T-helper 1 cell treated with Interleukin-12 subunit alpha and Interleukin-12 subunit beta and Interleukin-4 antibody, amounts not matched to agents 30 μg/mL and 1 μg/mL, for 36 hours (primary cell): Measurements from ENCODE around the gene PLCD1.
A peak's percentile ranks its signal among the peaks of the same experiment; 100 is the strongest.

Experiments
- H3K27ac Mint-ChIP-seq: one replicate; pipeline ENCODE4 v1.8.0; 2021; ENCODE audit warnings: mild to moderate bottlenecking, mixed read lengths
- H3K27me3 Mint-ChIP-seq: one replicate; pipeline ENCODE4 v1.8.0; 2021; ENCODE audit warnings: low read depth, mixed read lengths
- H3K36me3 Mint-ChIP-seq: one replicate; pipeline ENCODE4 v1.8.0; 2021; ENCODE audit warnings: low read depth, mixed read lengths
- H3K4me1 Mint-ChIP-seq: one replicate; pipeline ENCODE4 v1.8.0; 2021; ENCODE audit warnings: low read depth, mixed read lengths
- H3K4me3 Mint-ChIP-seq: one replicate; pipeline ENCODE4 v1.8.0; 2021; ENCODE audit warnings: mild to moderate bottlenecking, moderate library complexity, mixed read lengths
- H3K9me3 Mint-ChIP-seq: one replicate; pipeline ENCODE4 v1.8.0; 2021; ENCODE audit warnings: mixed read lengths

Gene PLCD1

GRCh38 chr3:38016847-38017444 lies 12.5 kb downstream of the PLCD1 start:
- Mint-ChIP-seq H3K9me3 (no peaks in the 10 kb centered on the region), H3K27me3 (no peaks in the 10 kb centered on the region), H3K4me1 (peaks cover 5% of the 10 kb centered on the region), H3K4me3 (no peak overlapping the region), H3K36me3 (peaks cover 33% of the 10 kb centered on the region), H3K27ac (no peak overlapping the region)

- Mint-ChIP-seq H3K4me1 (peaks cover 4% of the 10 kb centered on the region), H3K4me3 (no peak overlapping the region), H3K27me3 (no peaks in the 10 kb centered on the region), H3K27ac (no peak overlapping the region), H3K36me3 (peaks cover 33% of the 10 kb centered on the region), H3K9me3 (no peaks in the 10 kb centered on the region)
Measured at GRCh38 chr3:38016410-38016809, 13.0 kb downstream of the PLCD1 start.

- Mint-ChIP-seq H3K36me3 (peaks cover 33% of the 10 kb centered on the region), H3K4me3 (no peak overlapping the region), H3K4me1 (peaks cover 4% of the 10 kb centered on the region), H3K27me3 (no peaks in the 10 kb centered on the region), H3K27ac (no peak overlapping the region), H3K9me3 (no peaks in the 10 kb centered on the region)
Measured at GRCh38 chr3:38015984-38016383, 13.5 kb downstream of the PLCD1 start.

- peaks cover 3% of the 10 kb centered on the region for H3K4me1 Mint-ChIP-seq
- no peak overlapping the region for H3K4me3 Mint-ChIP-seq
- peaks cover 33% of the 10 kb centered on the region for H3K36me3 Mint-ChIP-seq
- H3K27ac Mint-ChIP-seq, result no peak overlapping the region
- H3K27me3 Mint-ChIP-seq, result no peaks in the 10 kb centered on the region
- H3K9me3 Mint-ChIP-seq, result no peaks in the 10 kb centered on the region
Measured at GRCh38 chr3:38015485-38015884, 14.0 kb downstream of the PLCD1 start.

- no peak overlapping the region for H3K4me3 Mint-ChIP-seq
- no peak overlapping the region for H3K27ac Mint-ChIP-seq
- H3K4me1 Mint-ChIP-seq, result no peaks in the 10 kb centered on the region
- H3K9me3 Mint-ChIP-seq, result no peaks in the 10 kb centered on the region
- peaks cover 14% of the 10 kb centered on the region for H3K36me3 Mint-ChIP-seq
- H3K27me3 Mint-ChIP-seq, result no peaks in the 10 kb centered on the region
Measured at GRCh38 chr3:38011111-38011510, 18.3 kb downstream of the PLCD1 start.

- no peaks in the 10 kb centered on the region for H3K9me3 Mint-ChIP-seq
- H3K27ac Mint-ChIP-seq, result no peak overlapping the region
- no peak overlapping the region for H3K4me3 Mint-ChIP-seq
- no peaks in the 10 kb centered on the region for H3K27me3 Mint-ChIP-seq
- H3K36me3 Mint-ChIP-seq, result peaks cover 12% of the 10 kb centered on the region
- no peaks in the 10 kb centered on the region for H3K4me1 Mint-ChIP-seq
Measured at GRCh38 chr3:38009807-38010591, 19.4 kb downstream of the PLCD1 start.

GRCh38 chr3:38008971-38009580 lies 20.4 kb downstream of the PLCD1 start:
- H3K36me3 Mint-ChIP-seq, result peaks cover 4% of the 10 kb centered on the region
- no peaks in the 10 kb centered on the region for H3K27me3 Mint-ChIP-seq
- no peaks in the 10 kb centered on the region for H3K9me3 Mint-ChIP-seq
- peak overlapping the region; percentile 41 for H3K27ac Mint-ChIP-seq
- peaks cover 5% of the 10 kb centered on the region for H3K4me1 Mint-ChIP-seq
- no peak overlapping the region for H3K4me3 Mint-ChIP-seq

- no peak overlapping the region for H3K27ac Mint-ChIP-seq
- H3K27me3 Mint-ChIP-seq, result no peaks in the 10 kb centered on the region
- no peak overlapping the region for H3K4me3 Mint-ChIP-seq
- H3K9me3 Mint-ChIP-seq, result no peaks in the 10 kb centered on the region
- peaks cover 7% of the 10 kb centered on the region for H3K4me1 Mint-ChIP-seq
- H3K36me3 Mint-ChIP-seq, result peaks cover 4% of the 10 kb centered on the region
Measured at GRCh38 chr3:38008191-38008701, 21.2 kb downstream of the PLCD1 start.

GRCh38 chr3:38007754-38008090 lies 21.7 kb downstream of the PLCD1 start:
- Mint-ChIP-seq H3K36me3 (peaks cover 6% of the 10 kb centered on the region), H3K9me3 (no peaks in the 10 kb centered on the region), H3K4me1 (peaks cover 7% of the 10 kb centered on the region), H3K27me3 (no peaks in the 10 kb centered on the region), H3K4me3 (no peak overlapping the region), H3K27ac (no peak overlapping the region)

GRCh38 chr3:38006445-38006995 lies 22.9 kb downstream of the PLCD1 start:
- no peak overlapping the region for H3K27ac Mint-ChIP-seq
- H3K36me3 Mint-ChIP-seq, result peaks cover 6% of the 10 kb centered on the region
- H3K4me1 Mint-ChIP-seq, result peaks cover 7% of the 10 kb centered on the region
- H3K4me3 Mint-ChIP-seq, result no peak overlapping the region
- no peaks in the 10 kb centered on the region for H3K9me3 Mint-ChIP-seq
- no peaks in the 10 kb centered on the region for H3K27me3 Mint-ChIP-seq

GRCh38 chr3:38006031-38006430 lies 23.4 kb downstream of the PLCD1 start:
- Mint-ChIP-seq H3K4me3 (no peak overlapping the region), H3K4me1 (peaks cover 7% of the 10 kb centered on the region), H3K27me3 (no peaks in the 10 kb centered on the region), H3K36me3 (peaks cover 6% of the 10 kb centered on the region), H3K9me3 (no peaks in the 10 kb centered on the region), H3K27ac (no peak overlapping the region)

GRCh38 chr3:38005076-38006020 lies 24.1 kb downstream of the PLCD1 start:
- Mint-ChIP-seq H3K4me1 (peaks cover 7% of the 10 kb centered on the region), H3K9me3 (no peaks in the 10 kb centered on the region), H3K4me3 (no peak overlapping the region), H3K36me3 (peaks cover 7% of the 10 kb centered on the region), H3K27ac (no peak overlapping the region), H3K27me3 (no peaks in the 10 kb centered on the region)

- Mint-ChIP-seq H3K4me3 (no peak overlapping the region), H3K36me3 (peaks cover 13% of the 10 kb centered on the region), H3K27me3 (no peaks in the 10 kb centered on the region), H3K4me1 (peaks cover 9% of the 10 kb centered on the region), H3K9me3 (no peaks in the 10 kb centered on the region), H3K27ac (no peak overlapping the region)
Measured at GRCh38 chr3:38004415-38005075, 24.9 kb downstream of the PLCD1 start.
